Measurements from ENCODE around the gene AQP7. TPM values are rescaled to one million over a fixed set of nuclear protein-coding genes. Genes with fewer than 3 reads are reported as not detected.
"Not testable (repeated sequence)": the region's sequence is repeated elsewhere in the genome, so short reads cannot be mapped to it uniquely, and the experiment has no call there.

AQP7 gene
- total RNA-seq, 1 experiment from 2014 or later: not detected

- POLR2A ChIA-PET (ENCODE audit: unreplicated experiment); H3K4me2 ChIP-seq (ENCODE audit: low read length); H3K27me3 ChIP-seq (ENCODE audit: low read length); H3K79me2 ChIP-seq (ENCODE audit: low read length); H2AFZ ChIP-seq (ENCODE audit: low read length); H3K4me3 ChIP-seq (ENCODE audit: low read length); H3K9me3 ChIP-seq (ENCODE audit: low read length); H3K4me1 ChIP-seq (ENCODE audit: insufficient read depth, low read length); H3K9me2 ChIP-seq (replicated peaks; ENCODE audit: low read length); H4K20me1 ChIP-seq (ENCODE audit: low read length); BruUV-seq (replicated peaks); H3K36me3 ChIP-seq (ENCODE audit: low read depth, low read length); H3K9ac ChIP-seq (ENCODE audit: low read length); ATAC-seq; CTCF ChIA-PET; DNase-seq; H3F3A ChIP-seq (ENCODE audit: low read length, unreplicated experiment); intact Hi-C loops (cut with micrococcal nuclease); H3K27ac ChIP-seq (ENCODE audit: low read length): not testable (repeated sequence)
These were observed 8.4 kb downstream of the AQP7 start for GRCh38 chr9:33393986-33394385.

GRCh38 chr9:33393581-33393980 lies 8.8 kb downstream of the AQP7 start:
- no peak overlapping the region for H3K9ac ChIP-seq (ENCODE audit: low read length)
- H3K9me2 ChIP-seq (replicated peaks; ENCODE audit: low read length): no peaks in the 10 kb centered on the region
- H3F3A ChIP-seq (ENCODE audit: low read length, unreplicated experiment): no peaks in the 10 kb centered on the region
- no peak overlapping the region for H3K27ac ChIP-seq (ENCODE audit: low read length)
- no peaks in the 10 kb centered on the region for H3K36me3 ChIP-seq (ENCODE audit: low read depth, low read length)
- H3K9me3 ChIP-seq (ENCODE audit: low read length): no peaks in the 10 kb centered on the region
- BruUV-seq (replicated peaks): no TSS peak
- H4K20me1 ChIP-seq (ENCODE audit: low read length): no peaks in the 10 kb centered on the region
- TF ChIP-seq EZH2 (IDR thresholded peaks at IDR 0.05; ENCODE audit: low read length, unreplicated experiment): no peak
- TF ChIP-seq CTCF (conservative IDR thresholded peaks at IDR 0.05; ENCODE audit: low read depth, low read length): no peak
- no peak for TF ChIP-seq EZH2phosphoT487 (IDR thresholded peaks at IDR 0.05; ENCODE audit: borderline replicate concordance, low read length)
- intact Hi-C loops (cut with micrococcal nuclease): no loop called here
- ChIA-PET CTCF (no interaction called here), POLR2A (ENCODE audit: unreplicated experiment) (no interaction called here)
- ATAC-seq (no peak), DNase-seq (no peak)
- H3K27me3 ChIP-seq (ENCODE audit: low read length): no peaks in the 10 kb centered on the region
- no peak overlapping the region for H3K4me3 ChIP-seq (ENCODE audit: low read length)
- no peaks in the 10 kb centered on the region for H3K79me2 ChIP-seq (ENCODE audit: low read length)
- H2AFZ ChIP-seq (ENCODE audit: low read length): no peak overlapping the region
- peaks cover 6% of the 10 kb centered on the region; the same call in 1 of the 2 replicates for H3K4me1 ChIP-seq (ENCODE audit: insufficient read depth, low read length)
- no peak overlapping the region for H3K4me2 ChIP-seq (ENCODE audit: low read length)

DNA sequence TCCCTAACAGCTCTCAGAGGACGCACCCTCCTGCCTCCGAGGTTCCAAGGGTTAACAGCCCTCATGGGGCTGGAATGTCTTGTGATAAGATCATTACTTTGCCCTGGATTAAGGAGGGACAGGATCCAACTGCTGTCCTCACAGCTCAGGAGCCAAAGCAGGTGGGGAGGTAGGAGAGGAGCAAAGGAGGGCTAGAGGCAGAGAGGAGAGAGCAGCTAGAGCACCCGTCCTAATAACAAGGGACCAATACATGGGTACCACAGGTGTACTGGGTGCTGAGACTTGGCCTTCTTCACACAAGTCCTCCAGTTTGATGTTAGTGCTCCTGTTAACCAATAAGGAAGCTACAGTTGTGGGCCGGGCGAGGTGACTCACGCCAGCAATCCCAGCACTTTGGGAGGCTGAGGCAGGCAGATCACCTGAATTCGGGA lies 9.8 kb downstream of the AQP7 start:
- POLR2A ChIA-PET (ENCODE audit: unreplicated experiment); intact Hi-C loops (cut with micrococcal nuclease); H3K27me3 ChIP-seq (ENCODE audit: low read length); H3K79me2 ChIP-seq (ENCODE audit: low read length); H3K9me3 ChIP-seq (ENCODE audit: low read length); CTCF ChIA-PET; ATAC-seq; H3F3A ChIP-seq (ENCODE audit: low read length, unreplicated experiment); H3K9ac ChIP-seq (ENCODE audit: low read length); H3K27ac ChIP-seq (ENCODE audit: low read length); DNase-seq; H3K36me3 ChIP-seq (ENCODE audit: low read depth, low read length); H3K9me2 ChIP-seq (replicated peaks; ENCODE audit: low read length); H2AFZ ChIP-seq (ENCODE audit: low read length); H4K20me1 ChIP-seq (ENCODE audit: low read length); H3K4me3 ChIP-seq (ENCODE audit: low read length); H3K4me1 ChIP-seq (ENCODE audit: insufficient read depth, low read length); H3K4me2 ChIP-seq (ENCODE audit: low read length); BruUV-seq (replicated peaks): not testable (repeated sequence)

DNA sequence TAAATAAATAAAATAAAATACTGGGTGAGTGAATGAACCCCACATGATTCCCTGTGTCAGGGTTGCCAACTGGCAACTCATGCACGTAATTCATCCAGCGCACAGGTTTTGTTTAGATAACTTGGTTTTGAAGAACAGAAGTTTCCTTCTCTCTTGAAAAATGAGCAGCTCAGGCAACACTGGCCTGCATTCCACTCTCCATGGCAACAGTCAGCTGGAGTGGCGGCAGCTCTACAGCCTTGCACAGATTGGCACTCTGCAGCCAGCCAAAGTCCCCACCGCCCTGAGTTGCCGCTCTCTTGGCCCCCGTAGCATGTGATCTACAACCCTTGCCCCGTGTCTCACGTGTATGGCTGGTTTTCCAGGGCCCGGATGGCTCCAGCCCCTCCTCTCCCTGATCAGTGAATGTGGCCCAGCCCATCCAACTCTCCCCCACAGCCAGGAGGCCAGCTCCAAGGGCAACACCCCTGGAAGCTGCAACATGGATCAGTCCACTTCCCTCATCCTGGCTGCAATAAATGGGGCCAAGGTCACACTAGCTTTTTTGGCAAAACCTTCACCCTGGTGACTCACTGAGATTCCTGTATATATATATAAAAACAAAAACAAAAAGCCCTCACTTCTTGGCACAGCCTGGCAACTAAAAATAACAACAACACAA lies 11.1 kb downstream of the AQP7 start:
- H3K36me3 ChIP-seq (ENCODE audit: low read depth, low read length); BruUV-seq (replicated peaks); H3K27ac ChIP-seq (ENCODE audit: low read length); H3K27me3 ChIP-seq (ENCODE audit: low read length); H3K4me3 ChIP-seq (ENCODE audit: low read length); H3K9ac ChIP-seq (ENCODE audit: low read length); H3K79me2 ChIP-seq (ENCODE audit: low read length); CTCF ChIA-PET; H4K20me1 ChIP-seq (ENCODE audit: low read length); ATAC-seq; H3F3A ChIP-seq (ENCODE audit: low read length, unreplicated experiment); intact Hi-C loops (cut with micrococcal nuclease); H3K9me2 ChIP-seq (replicated peaks; ENCODE audit: low read length); H3K4me1 ChIP-seq (ENCODE audit: insufficient read depth, low read length); H2AFZ ChIP-seq (ENCODE audit: low read length); H3K9me3 ChIP-seq (ENCODE audit: low read length): not testable (repeated sequence)
- peak overlapping the region; percentile 54; the same call in 1 of the 2 replicates for H3K4me2 ChIP-seq (ENCODE audit: low read length)
- peak; percentile 82 for DNase-seq
- POLR2A ChIA-PET (ENCODE audit: unreplicated experiment): interaction anchor here (0.5 to 0.6 kb wide), 2 partner anchors 17 to 293 kb away, joined by 13 to 14 read pairs; no protein-coding TSS in a partner anchor
